BE2C (cell line): ENCODE data around the gene FRYL.

Source experiments
- DNase-seq: peaks from one replicate; pipeline ENCODE4 v3.0.0-alpha.2; 2020
- H3K27me3 ChIP-seq: fragments of 250-450 bp; sonication (Bioruptor Pico); 2 replicates; pipeline ENCODE4 v1.5.1; 2020; ENCODE audit warnings: mild to moderate bottlenecking
- H3K36me3 ChIP-seq: fragments of 250-450 bp; sonication (Bioruptor Pico); 2 replicates; pipeline ENCODE4 v1.5.1; 2020; ENCODE audit warnings: mild to moderate bottlenecking
- H3K4me1 ChIP-seq: fragments of 250-450 bp; sonication (Bioruptor Pico); 2 replicates; pipeline ENCODE4 v1.5.1; 2020
- H3K4me3 ChIP-seq: 2 replicates; pipeline ENCODE4 v1.5.1; 2011; ENCODE audit warnings: low read depth, low read length
- H3K9me3 ChIP-seq: fragments of 250-450 bp; sonication (Bioruptor Pico); 2 replicates; pipeline ENCODE4 v1.5.1; 2020
- TF ChIP-seq, protein P1 (sequence below): IDR thresholded peaks from 2 replicates; pipeline ENCODE4 v1.5.1; 2012; ENCODE audit warnings: mild to moderate bottlenecking, low read depth, low read length

The FRYL gene

DNA sequence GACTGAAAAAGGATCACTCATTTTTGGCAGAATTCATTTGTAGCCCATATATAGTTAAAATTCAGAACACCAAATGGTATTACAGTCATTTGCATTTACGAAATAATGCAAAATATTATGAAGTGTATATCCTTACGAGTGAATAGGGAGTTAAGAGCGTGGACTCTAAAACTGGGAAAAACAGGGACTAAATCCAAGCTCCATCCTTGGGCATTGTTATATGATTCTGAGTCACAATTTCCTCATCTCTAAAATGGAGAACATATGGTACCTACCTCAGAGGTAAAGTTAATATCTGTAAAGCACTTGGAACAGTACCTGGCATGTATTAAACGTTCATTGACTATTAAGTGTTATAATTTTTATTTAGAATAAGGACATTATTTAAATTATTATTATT, 183.7 kb downstream of the FRYL start:
- Histone ChIP-seq H3K27me3 (no peaks in the 10 kb centered on the region), H3K4me1 (peaks cover 17% of the 10 kb centered on the region), H3K9me3 (no peaks in the 10 kb centered on the region), H3K4me3 (no peak overlapping the region), H3K36me3 (no peaks in the 10 kb centered on the region; the same call in 1 of the 2 replicates)
- DNase-seq, result no peak
- TF ChIP-seq, protein P1, sequence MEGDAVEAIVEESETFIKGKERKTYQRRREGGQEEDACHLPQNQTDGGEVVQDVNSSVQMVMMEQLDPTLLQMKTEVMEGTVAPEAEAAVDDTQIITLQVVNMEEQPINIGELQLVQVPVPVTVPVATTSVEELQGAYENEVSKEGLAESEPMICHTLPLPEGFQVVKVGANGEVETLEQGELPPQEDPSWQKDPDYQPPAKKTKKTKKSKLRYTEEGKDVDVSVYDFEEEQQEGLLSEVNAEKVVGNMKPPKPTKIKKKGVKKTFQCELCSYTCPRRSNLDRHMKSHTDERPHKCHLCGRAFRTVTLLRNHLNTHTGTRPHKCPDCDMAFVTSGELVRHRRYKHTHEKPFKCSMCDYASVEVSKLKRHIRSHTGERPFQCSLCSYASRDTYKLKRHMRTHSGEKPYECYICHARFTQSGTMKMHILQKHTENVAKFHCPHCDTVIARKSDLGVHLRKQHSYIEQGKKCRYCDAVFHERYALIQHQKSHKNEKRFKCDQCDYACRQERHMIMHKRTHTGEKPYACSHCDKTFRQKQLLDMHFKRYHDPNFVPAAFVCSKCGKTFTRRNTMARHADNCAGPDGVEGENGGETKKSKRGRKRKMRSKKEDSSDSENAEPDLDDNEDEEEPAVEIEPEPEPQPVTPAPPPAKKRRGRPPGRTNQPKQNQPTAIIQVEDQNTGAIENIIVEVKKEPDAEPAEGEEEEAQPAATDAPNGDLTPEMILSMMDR, result no peak

DNA sequence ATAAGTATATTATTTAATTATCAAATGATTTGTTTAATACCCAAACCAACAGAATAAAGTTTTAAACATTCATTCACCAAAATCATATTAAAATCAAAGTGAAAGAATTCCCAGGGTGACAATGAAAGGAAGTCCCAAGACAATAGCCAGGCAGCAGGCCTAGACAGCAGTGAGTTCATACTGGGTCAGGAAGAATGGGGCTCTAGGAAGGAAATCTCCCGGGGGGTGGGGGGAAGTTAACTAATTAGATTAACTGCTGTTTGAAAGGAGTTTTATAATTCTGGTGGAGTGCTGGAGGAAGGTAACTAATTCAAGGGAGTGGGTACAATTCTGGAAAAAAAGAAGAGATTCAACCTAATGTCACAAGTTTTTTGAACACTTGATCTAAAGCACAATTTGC, 185.9 kb downstream of the FRYL start:
- DNase-seq, result peak; percentile 50
- H3K27me3 ChIP-seq, result no peaks in the 10 kb centered on the region
- H3K4me3 ChIP-seq, result no peak overlapping the region
- H3K4me1 ChIP-seq, result peaks cover 8% of the 10 kb centered on the region
- no peaks in the 10 kb centered on the region for H3K9me3 ChIP-seq
- TF ChIP-seq, protein P1, result no peak
- no peaks in the 10 kb centered on the region; the same call in 1 of the 2 replicates for H3K36me3 ChIP-seq

- H3K9me3 ChIP-seq, result no peaks in the 10 kb centered on the region
- H3K36me3 ChIP-seq, result no peaks in the 10 kb centered on the region; the same call in 1 of the 2 replicates
- H3K27me3 ChIP-seq, result no peaks in the 10 kb centered on the region
- H3K4me1 ChIP-seq, result peaks cover 8% of the 10 kb centered on the region
- no peak overlapping the region for H3K4me3 ChIP-seq
- no peak for DNase-seq
- TF ChIP-seq, protein P1, result no peak
Observed at GRCh38 chr4:48591372-48591771, 188.7 kb downstream of the FRYL start.

- H3K4me3 ChIP-seq, result no peak overlapping the region
- DNase-seq, result no peak
- H3K9me3 ChIP-seq, result no peaks in the 10 kb centered on the region
- TF ChIP-seq, protein P1, result no peak
- H3K4me1 ChIP-seq, result peaks cover 8% of the 10 kb centered on the region
- H3K36me3 ChIP-seq, result no peaks in the 10 kb centered on the region; the same call in 1 of the 2 replicates
- no peaks in the 10 kb centered on the region for H3K27me3 ChIP-seq
Observed at GRCh38 chr4:48590884-48591283, 189.2 kb downstream of the FRYL start.

DNA sequence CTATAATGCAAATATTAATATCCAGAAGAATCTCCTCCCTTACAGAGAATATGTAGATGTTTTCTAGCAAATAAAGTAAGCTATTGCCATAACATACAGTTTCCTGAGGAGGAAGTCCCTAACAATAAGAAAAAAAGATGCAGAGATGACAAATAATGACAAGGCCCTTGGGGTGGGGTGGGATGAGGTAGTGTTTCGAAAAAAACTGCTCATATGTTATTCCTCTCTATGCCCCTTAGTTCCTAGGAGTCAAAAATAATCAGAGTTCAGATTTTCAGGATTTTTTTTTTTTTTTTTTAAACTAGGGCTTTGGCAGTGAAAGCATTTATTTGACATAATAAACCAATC, 191.0 kb downstream of the FRYL start:
- Histone ChIP-seq H3K4me3 (no peak overlapping the region), H3K27me3 (no peaks in the 10 kb centered on the region), H3K36me3 (no peaks in the 10 kb centered on the region), H3K4me1 (no peaks in the 10 kb centered on the region), H3K9me3 (no peaks in the 10 kb centered on the region)
- TF ChIP-seq, protein P1, result no peak
- DNase-seq, result no peak

GRCh38 chr4:48588230-48589097, 191.6 kb downstream of the FRYL start:
- no peak for DNase-seq
- Histone ChIP-seq H3K4me3 (no peak overlapping the region), H3K4me1 (no peaks in the 10 kb centered on the region), H3K36me3 (no peaks in the 10 kb centered on the region), H3K27me3 (no peaks in the 10 kb centered on the region), H3K9me3 (no peaks in the 10 kb centered on the region)
- TF ChIP-seq, protein P1, result no peak
